Large intestine (tissue), 3 donors: Measurements from ENCODE around the gene TRIM71. TPM values are rescaled to one million over a fixed set of nuclear protein-coding genes. Genes with fewer than 3 reads are reported as not detected.
"Not testable (repeated sequence)": the region's sequence is repeated elsewhere in the genome, so short reads cannot be mapped to it uniquely, and the experiment has no call there.

ENCODE experiments used
- DNase-seq, 2 donors: peaks; one replicate each; pipeline versions ENCODE4 v3.0.0 to v3.0.0-alpha.2; 2013
- H3K27ac ChIP-seq: one replicate; pipeline ENCODE4 v1.5.1; 2013; ENCODE audit warnings: low read length
- H3K27me3 ChIP-seq: 2 replicates; pipeline ENCODE4 v1.6.1; 2013; ENCODE audit warnings: low read length; ENCODE audit not compliant: control insufficient read depth, insufficient read depth
- H3K36me3 ChIP-seq: 2 replicates; pipeline ENCODE4 v1.6.1; 2013; ENCODE audit warnings: low read length; ENCODE audit not compliant: control insufficient read depth, insufficient read depth
- H3K4me1 ChIP-seq: one replicate; pipeline ENCODE4 v1.6.1; 2013; ENCODE audit warnings: low read length; ENCODE audit not compliant: control insufficient read depth, insufficient read depth
- H3K4me3 ChIP-seq: one replicate; pipeline ENCODE4 v1.5.1; 2013; ENCODE audit warnings: low read length
- H3K9me3 ChIP-seq: one replicate; pipeline ENCODE4 v1.6.1; 2013; ENCODE audit warnings: mild to moderate bottlenecking, low read depth, low read length, moderate library complexity; ENCODE audit not compliant: control insufficient read depth
- WGBS: methylation state at CpG from one replicate; pipeline ENCODE4 v1.1.5; 2013; ENCODE audit warnings: low lambda C conversion rate; ENCODE audit not compliant: insufficient coverage; 5-methylcytosine and 5-hydroxymethylcytosine counted together
- polyA plus RNA-seq: library from polyadenylated mRNA; unstranded; fragments of 120-200 nt; gene quantifications from one replicate; pipeline ENCODE4 v1.2.1, GENCODE V29; 2013

TRIM71 gene
- polyA plus RNA-seq, 1 donor: 3.6 TPM

- not testable (repeated sequence) for H3K9me3 ChIP-seq, H3K4me3 ChIP-seq, H3K27me3 ChIP-seq, DNase-seq, H3K36me3 ChIP-seq, H3K4me1 ChIP-seq, H3K27ac ChIP-seq
- WGBS: no CpG with 5 or more reads among the region's 11 CpGs
Observed at GRCh38 chr3:32796384-32796950, 21.3 kb upstream of the TRIM71 start.

GRCh38 chr3:32797776-32798175, 20.0 kb upstream of the TRIM71 start:
- H3K27ac ChIP-seq: no peak overlapping the region
- WGBS: 100% methylated on average over 1 of the region's 2 CpGs
- no peak for DNase-seq
- no peaks in the 10 kb centered on the region for H3K9me3 ChIP-seq
- H3K27me3 ChIP-seq: no peaks in the 10 kb centered on the region
- no peaks in the 10 kb centered on the region for H3K4me1 ChIP-seq
- H3K4me3 ChIP-seq: no peak overlapping the region
- H3K36me3 ChIP-seq: no peaks in the 10 kb centered on the region

GRCh38 chr3:32801440-32801839, 16.4 kb upstream of the TRIM71 start:
- H3K27me3 ChIP-seq, H3K36me3 ChIP-seq, H3K4me1 ChIP-seq, H3K4me3 ChIP-seq, H3K9me3 ChIP-seq, DNase-seq, H3K27ac ChIP-seq: not testable (repeated sequence)
- no CpG with 5 or more reads among the region's 5 CpGs for WGBS

DNA sequence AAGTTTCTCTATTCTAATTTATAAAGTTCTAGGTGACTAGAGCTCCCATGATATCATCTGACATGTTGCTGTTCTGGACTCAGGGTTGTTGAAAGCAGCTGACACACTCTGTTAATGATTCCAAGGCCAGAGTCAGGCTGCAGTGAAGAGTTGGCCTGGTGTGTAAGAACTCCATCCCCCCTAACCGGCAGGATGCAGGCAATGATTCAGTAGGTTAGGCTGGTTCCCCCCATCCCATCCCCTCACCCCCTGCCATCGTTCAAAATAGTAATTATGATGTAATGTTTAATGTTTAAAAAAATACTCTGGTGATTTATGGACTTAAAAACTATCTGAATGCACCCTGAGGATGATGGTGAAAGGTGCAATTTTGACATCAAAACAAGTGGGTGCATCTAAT, 4.6 kb upstream of the TRIM71 start:
- H3K27me3 ChIP-seq: peaks cover 13% of the 10 kb centered on the region
- no peak overlapping the region for H3K4me3 ChIP-seq
- H3K4me1 ChIP-seq: peaks cover 10% of the 10 kb centered on the region
- peak overlapping the region; percentile 73 for H3K27ac ChIP-seq
- no CpG with 5 or more reads among the region's 2 CpGs for WGBS
- no peaks in the 10 kb centered on the region for H3K36me3 ChIP-seq
- peaks cover 4% of the 10 kb centered on the region for H3K9me3 ChIP-seq
- DNase-seq: peak; percentile 59 to 81

DNA sequence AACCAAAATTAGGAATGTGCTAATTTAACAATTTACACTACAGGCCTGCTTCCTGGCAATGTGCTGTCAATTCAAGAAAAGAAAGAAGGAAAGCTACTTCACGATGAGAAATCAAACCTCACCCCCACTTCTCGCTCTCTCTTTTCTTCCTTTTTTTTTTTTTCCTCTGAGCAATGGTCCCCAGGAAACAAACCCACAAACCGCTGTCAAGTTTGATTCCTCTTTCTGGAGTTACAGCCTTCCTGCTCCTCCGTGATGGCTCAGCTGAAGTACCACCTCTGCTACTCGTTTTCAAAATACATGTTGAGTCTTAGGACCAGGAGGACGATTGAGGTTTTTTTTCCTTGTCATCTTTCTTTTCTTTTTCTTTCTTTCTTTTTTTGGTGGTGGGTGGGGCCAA, 3.4 kb upstream of the TRIM71 start:
- peaks cover 10% of the 10 kb centered on the region for H3K4me1 ChIP-seq
- peaks cover 20% of the 10 kb centered on the region for H3K27me3 ChIP-seq
- no peak for DNase-seq
- H3K36me3 ChIP-seq: no peaks in the 10 kb centered on the region
- H3K4me3 ChIP-seq: no peak overlapping the region
- WGBS: no CpG with 5 or more reads among the region's 6 CpGs
- no peak overlapping the region for H3K27ac ChIP-seq
- H3K9me3 ChIP-seq: peaks cover 4% of the 10 kb centered on the region

- Histone ChIP-seq H3K27ac (peak overlapping the region; percentile 86), H3K4me3 (peak overlapping the region; percentile 77), H3K36me3 (no peaks in the 10 kb centered on the region), H3K4me1 (peaks cover 13% of the 10 kb centered on the region), H3K9me3 (peaks cover 4% of the 10 kb centered on the region), H3K27me3 (peaks cover 32% of the 10 kb centered on the region)
- peak in 1 of 2 donors; percentile 70 for DNase-seq
- no CpG with 5 or more reads among the region's 21 CpGs for WGBS
Observed at GRCh38 chr3:32815841-32816438, 1.9 kb upstream of the TRIM71 start.

DNA sequence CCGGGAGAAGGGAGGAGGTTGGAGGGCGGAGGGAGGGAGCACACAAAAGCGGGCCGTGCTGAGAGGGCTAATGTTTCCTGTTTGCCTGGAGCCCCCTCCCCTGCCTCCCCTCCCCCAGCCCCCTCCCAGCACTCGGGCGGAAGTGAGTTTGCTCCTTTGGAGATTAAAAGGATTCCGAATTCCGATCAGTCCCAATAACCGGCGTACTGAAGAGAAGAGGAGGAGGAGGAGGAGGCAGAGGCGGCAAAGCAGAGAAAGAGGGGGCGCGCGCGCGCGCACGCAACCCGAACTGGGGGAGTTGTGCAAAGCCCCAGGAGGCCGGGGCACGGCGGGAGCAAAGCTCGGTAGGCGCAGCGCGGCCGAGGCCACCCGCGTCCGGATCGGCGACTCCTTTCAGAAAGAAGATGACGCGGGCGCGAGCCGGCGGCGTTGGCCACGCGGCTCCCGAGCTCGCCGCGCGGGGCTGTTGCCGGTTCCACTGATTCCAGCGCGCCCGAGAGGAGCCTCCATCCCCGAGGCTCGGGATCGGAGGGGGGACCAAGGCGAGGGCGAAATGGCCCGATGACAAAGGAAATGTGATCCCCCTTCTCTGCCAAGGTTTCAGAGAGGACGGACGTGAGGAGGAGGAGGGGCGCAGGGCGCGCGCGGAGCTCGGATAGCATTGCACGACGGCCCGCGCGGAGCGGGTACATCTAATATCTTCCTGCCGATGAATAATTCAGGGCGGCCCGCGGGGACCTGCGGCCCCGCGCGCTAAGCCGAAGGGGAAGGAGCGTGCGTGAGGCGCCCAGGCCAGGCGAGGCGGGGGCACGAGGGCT, 1.1 kb upstream of the TRIM71 start:
- peak in 1 of 2 donors; percentile 82 for DNase-seq
- peak overlapping the region; percentile 77 for H3K4me3 ChIP-seq
- H3K4me1 ChIP-seq: peaks cover 13% of the 10 kb centered on the region

GRCh38 chr3:32817257-32817557, 590 bp upstream of the TRIM71 start:
- peaks cover 42% of the 10 kb centered on the region for H3K27me3 ChIP-seq
- no CpG with 5 or more reads among the region's 49 CpGs for WGBS

More for the DNA sequence above, 1.1 kb upstream of the TRIM71 start:
- Histone ChIP-seq H3K9me3 (peaks cover 4% of the 10 kb centered on the region), H3K36me3 (no peaks in the 10 kb centered on the region), H3K27ac (peak overlapping the region; percentile 86), H3K27me3 (peaks cover 38% of the 10 kb centered on the region)
- WGBS: no CpG with 5 or more reads among the region's 85 CpGs

DNA sequence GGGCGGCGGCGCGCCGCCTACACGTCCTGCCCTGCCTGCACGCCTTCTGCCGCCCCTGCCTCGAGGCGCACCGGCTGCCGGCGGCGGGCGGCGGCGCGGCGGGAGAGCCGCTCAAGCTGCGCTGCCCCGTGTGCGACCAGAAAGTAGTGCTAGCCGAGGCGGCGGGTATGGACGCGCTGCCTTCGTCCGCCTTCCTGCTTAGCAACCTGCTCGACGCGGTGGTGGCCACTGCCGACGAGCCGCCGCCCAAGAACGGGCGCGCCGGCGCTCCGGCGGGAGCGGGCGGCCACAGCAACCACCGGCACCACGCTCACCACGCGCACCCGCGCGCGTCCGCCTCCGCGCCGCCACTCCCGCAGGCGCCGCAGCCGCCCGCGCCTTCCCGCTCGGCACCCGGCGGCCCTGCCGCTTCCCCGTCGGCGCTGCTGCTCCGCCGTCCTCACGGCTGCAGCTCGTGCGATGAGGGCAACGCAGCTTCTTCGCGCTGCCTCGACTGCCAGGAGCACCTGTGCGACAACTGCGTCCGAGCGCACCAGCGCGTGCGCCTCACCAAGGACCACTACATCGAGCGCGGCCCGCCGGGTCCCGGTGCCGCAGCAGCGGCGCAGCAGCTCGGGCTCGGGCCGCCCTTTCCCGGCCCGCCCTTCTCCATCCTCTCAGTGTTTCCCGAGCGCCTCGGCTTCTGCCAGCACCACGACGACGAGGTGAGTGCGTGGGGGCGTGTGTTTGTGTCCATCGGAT, 602 bp downstream of the TRIM71 start:
- no peaks in the 10 kb centered on the region for H3K36me3 ChIP-seq
- DNase-seq: peak in 1 of 2 donors; percentile 68
- peak overlapping the region; percentile 68 for H3K27ac ChIP-seq
- peak overlapping the region; percentile 73 for H3K4me3 ChIP-seq
- H3K4me1 ChIP-seq: peaks cover 12% of the 10 kb centered on the region
- peaks cover 43% of the 10 kb centered on the region for H3K27me3 ChIP-seq
- H3K9me3 ChIP-seq: peaks cover 4% of the 10 kb centered on the region
- no CpG with 5 or more reads among the region's 111 CpGs for WGBS

More at GRCh38 chr3:32817257-32817557, 590 bp upstream of the TRIM71 start:
- Histone ChIP-seq H3K9me3 (peaks cover 4% of the 10 kb centered on the region), H3K4me3 (peak overlapping the region; percentile 73), H3K27ac (peak overlapping the region; percentile 86), H3K4me1 (peaks cover 14% of the 10 kb centered on the region), H3K36me3 (no peaks in the 10 kb centered on the region)
- DNase-seq: no peak

DNA sequence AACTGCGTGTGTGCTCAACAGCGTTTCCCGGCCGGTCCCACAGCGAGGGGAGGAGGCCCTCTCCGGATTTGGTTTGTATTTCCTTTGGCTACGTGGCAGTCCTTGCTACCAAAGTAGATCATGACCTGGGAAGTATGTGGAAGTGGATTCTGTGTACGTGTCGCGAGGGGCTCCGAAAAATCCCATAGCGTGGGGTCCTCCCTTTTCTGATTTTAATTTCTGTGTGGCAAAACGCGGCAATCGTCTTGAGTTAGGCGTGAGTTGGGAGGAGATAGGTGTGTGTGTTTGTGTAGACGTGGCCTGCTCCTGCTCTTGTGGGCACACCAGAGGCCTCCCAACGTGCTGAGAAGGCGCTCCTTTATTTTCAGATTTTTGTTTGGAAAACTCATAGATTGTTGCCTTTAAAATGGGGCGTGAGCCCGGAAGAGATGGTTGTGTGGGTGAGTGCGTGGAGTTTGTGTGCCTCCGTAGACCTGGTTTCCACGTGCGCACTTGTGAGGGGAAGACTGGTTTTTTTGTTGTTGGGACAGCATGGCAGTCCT, 1.2 kb downstream of the TRIM71 start:
- Histone ChIP-seq H3K4me1 (peaks cover 12% of the 10 kb centered on the region), H3K27me3 (peaks cover 43% of the 10 kb centered on the region), H3K27ac (peak overlapping the region; percentile 68), H3K36me3 (no peaks in the 10 kb centered on the region), H3K9me3 (peaks cover 4% of the 10 kb centered on the region), H3K4me3 (peak overlapping the region; percentile 61)
- peak in 1 of 2 donors; percentile 66 for DNase-seq
- WGBS: no CpG with 5 or more reads among the region's 25 CpGs
